Measurements from ENCODE around the gene ROCK2.

- TF ChIP-seq CTCF (IDR thresholded peaks at IDR 0.05) (no peak), POLR2AphosphoS5 (IDR thresholded peaks at IDR 0.05) (no peak)
These were observed 29.9 kb downstream of the ROCK2 start for GRCh38 chr2:11314487-11314886.
